GM18498 (cell line): ENCODE data around the gene STAP2.
A peak's percentile ranks its signal among the peaks of the same experiment; 100 is the strongest.

Experiments
- ATAC-seq: cut with Tn5 transposase; IDR thresholded peaks from one replicate; pipeline ENCODE4 v1.9.1; 2021; ENCODE audit warnings: mild to moderate bottlenecking, moderate library complexity; ENCODE audit not compliant: unreplicated experiment

Gene STAP2

GRCh38 chr19:4370418-4371041 lies 31.9 kb upstream of the STAP2 start:
- ATAC-seq = no peak

GRCh38 chr19:4369888-4370260 lies 31.2 kb upstream of the STAP2 start:
- ATAC-seq = peak; percentile 40

GRCh38 chr19:4369109-4369887 lies 30.7 kb upstream of the STAP2 start:
- peak; percentile 48 for ATAC-seq

- ATAC-seq = no peak
Measured at GRCh38 chr19:4368128-4368820, 29.6 kb upstream of the STAP2 start.

- no peak for ATAC-seq
Measured at GRCh38 chr19:4367781-4368127, 29.1 kb upstream of the STAP2 start.

- ATAC-seq = no peak
Measured at GRCh38 chr19:4367336-4367723, 28.7 kb upstream of the STAP2 start.

GRCh38 chr19:4366666-4367335 lies 28.2 kb upstream of the STAP2 start:
- ATAC-seq = no peak

GRCh38 chr19:4365791-4366665 lies 27.4 kb upstream of the STAP2 start:
- no peak for ATAC-seq

GRCh38 chr19:4365341-4365740 lies 26.7 kb upstream of the STAP2 start:
- no peak for ATAC-seq

GRCh38 chr19:4363571-4364304 lies 25.1 kb upstream of the STAP2 start:
- ATAC-seq = no peak

GRCh38 chr19:4362831-4363545 lies 24.4 kb upstream of the STAP2 start:
- ATAC-seq = no peak

- no peak for ATAC-seq
Measured at GRCh38 chr19:4362101-4362828, 23.6 kb upstream of the STAP2 start.

GRCh38 chr19:4361152-4362046 lies 22.8 kb upstream of the STAP2 start:
- ATAC-seq = no peak

- no peak for ATAC-seq
Measured at GRCh38 chr19:4360641-4361151, 22.1 kb upstream of the STAP2 start.

- no peak for ATAC-seq
Measured at GRCh38 chr19:4360081-4360569, 21.5 kb upstream of the STAP2 start.

GRCh38 chr19:4359627-4360000 lies 21.0 kb upstream of the STAP2 start:
- no peak for ATAC-seq
